Measurements from ENCODE around the gene IQSEC2. TPM values are rescaled to one million over a fixed set of nuclear protein-coding genes. Genes with fewer than 3 reads are reported as not detected.

IQSEC2 gene
- total RNA-seq, 1 experiment from 2014 or later, result 8.5 TPM

GRCh38 chrX:53262918-53263394, 18.4 kb downstream of the IQSEC2 start:
- Histone ChIP-seq H3K27ac (ENCODE audit: low read length) (peak overlapping the region; percentile 98), H3K4me1 (ENCODE audit: insufficient read depth, low read length) (peaks cover 53% of the 10 kb centered on the region), H3K27me3 (ENCODE audit: low read length) (no peaks in the 10 kb centered on the region), H3K9me3 (ENCODE audit: low read length) (no peaks in the 10 kb centered on the region), H2AFZ (ENCODE audit: low read length) (no peak overlapping the region), H4K20me1 (ENCODE audit: low read length) (no peaks in the 10 kb centered on the region), H3K9ac (ENCODE audit: low read length) (peak overlapping the region; percentile 76), H3F3A (ENCODE audit: low read length, unreplicated experiment) (no peaks in the 10 kb centered on the region), H3K4me2 (ENCODE audit: low read length) (peak overlapping the region; percentile 71), H3K4me3 (ENCODE audit: low read length) (peak overlapping the region; percentile 23; the same call in 1 of the 2 replicates), H3K9me2 (replicated peaks; ENCODE audit: low read length) (no peaks in the 10 kb centered on the region), H3K36me3 (ENCODE audit: low read depth, low read length) (no peaks in the 10 kb centered on the region), H3K79me2 (ENCODE audit: low read length) (peaks cover 7% of the 10 kb centered on the region; the same call in 1 of the 2 replicates)
- ATAC-seq (peak; percentile 72), DNase-seq (peak; percentile 87)
- ChIA-PET CTCF (interaction anchor here (1.4 kb wide), 1 partner anchor 50 kb away, joined by 4 read pairs; no protein-coding TSS in a partner anchor), POLR2A (ENCODE audit: unreplicated experiment) (interaction anchor here (0.6 to 1.1 kb wide), 2 partner anchors 38 to 87 kb away, joined by 4 to 5 read pairs; no protein-coding TSS in a partner anchor)
- TF ChIP-seq EZH2phosphoT487 (IDR thresholded peaks at IDR 0.05; ENCODE audit: borderline replicate concordance, low read length) (no peak), EZH2 (IDR thresholded peaks at IDR 0.05; ENCODE audit: low read length, unreplicated experiment) (no peak), CTCF (conservative IDR thresholded peaks at IDR 0.05; ENCODE audit: low read depth, low read length) (no peak)
- intact Hi-C loops (cut with micrococcal nuclease), result loop anchor here (1.0 kb wide), 1 partner anchor 18 kb away; the partner anchor contains the start of gene IQSEC2
- no TSS peak for BruUV-seq (replicated peaks)

GRCh38 chrX:53262189-53262917, 19.0 kb downstream of the IQSEC2 start:
- ATAC-seq (no peak), DNase-seq (peak; percentile 6)
- Histone ChIP-seq H3K27ac (ENCODE audit: low read length) (peak overlapping the region; percentile 98), H3F3A (ENCODE audit: low read length, unreplicated experiment) (no peaks in the 10 kb centered on the region), H3K9me2 (replicated peaks; ENCODE audit: low read length) (no peaks in the 10 kb centered on the region), H3K79me2 (ENCODE audit: low read length) (0 out of 2 replicates have a peak, but pooled peaks cover 7% of the 10 kb centered on the region), H3K9me3 (ENCODE audit: low read length) (no peaks in the 10 kb centered on the region), H2AFZ (ENCODE audit: low read length) (no peak overlapping the region), H3K4me2 (ENCODE audit: low read length) (peak overlapping the region; percentile 71), H3K9ac (ENCODE audit: low read length) (peak overlapping the region; percentile 76), H3K27me3 (ENCODE audit: low read length) (no peaks in the 10 kb centered on the region), H4K20me1 (ENCODE audit: low read length) (no peaks in the 10 kb centered on the region), H3K4me1 (ENCODE audit: insufficient read depth, low read length) (peaks cover 47% of the 10 kb centered on the region), H3K4me3 (ENCODE audit: low read length) (peak overlapping the region; percentile 22; the same call in 1 of the 2 replicates), H3K36me3 (ENCODE audit: low read depth, low read length) (no peaks in the 10 kb centered on the region)
- TSS peak; percentile 36 for BruUV-seq (replicated peaks)
- ChIA-PET POLR2A (ENCODE audit: unreplicated experiment) (interaction anchor here (0.6 to 1.1 kb wide), 2 partner anchors 37 to 86 kb away, joined by 4 to 5 read pairs; no protein-coding TSS in a partner anchor), CTCF (interaction anchor here (1.4 kb wide), 1 partner anchor 51 kb away, joined by 4 read pairs; no protein-coding TSS in a partner anchor)
- intact Hi-C loops (cut with micrococcal nuclease), result no loop called here
- no peak for TF ChIP-seq CTCF (conservative IDR thresholded peaks at IDR 0.05; ENCODE audit: low read depth, low read length)
- TF ChIP-seq EZH2phosphoT487 (IDR thresholded peaks at IDR 0.05; ENCODE audit: borderline replicate concordance, low read length), result no peak
- TF ChIP-seq EZH2 (IDR thresholded peaks at IDR 0.05; ENCODE audit: low read length, unreplicated experiment), result no peak
